H1 (cell line): Measurements from ENCODE around the gene RASA1.

ENCODE experiments used
- CTCF ChIP-seq, 3 experiments: IDR thresholded peaks; 1 replicate in 2 of 3; 2 replicates in 1 of 3; pipeline versions ENCODE4 v1.5.1 to v1.6.1; 2011; ENCODE audit warnings: low read length in 3 of 3, mild to moderate bottlenecking in 3 of 3, inconsistent platforms in 2 of 3, low read depth in 1 of 3, moderate library complexity in 1 of 3; ENCODE audit not compliant: insufficient read depth in 1 of 3; ENCODE audit errors: control extremely low read depth in 1 of 3
- JUND ChIP-seq: IDR thresholded peaks from 2 replicates; pipeline ENCODE4 v1.6.1; 2011; ENCODE audit warnings: mild to moderate bottlenecking, improper control_type of control experiment, low read length

GRCh38 chr5:87243161-87243844, 24.4 kb upstream of the RASA1 start:
- no peak for TF ChIP-seq CTCF (IDR thresholded peaks at IDR 0.05; ENCODE audit: control extremely low read depth in 1 of 3, insufficient read depth in 1 of 3, low read depth in 1 of 3, low read length in 3 of 3)
- TF ChIP-seq JUND, result no peak
